Fibroblast of skin of left biceps (primary cell): Measurements from ENCODE around the gene NDP.
"Not testable (repeated sequence)": the region's sequence is repeated elsewhere in the genome, so short reads cannot be mapped to it uniquely, and the experiment has no call there.

ENCODE experiments used
- DNase-seq, 2 experiments: peaks; one replicate each; pipeline ENCODE4 v3.0.0-alpha.2; 2013; ENCODE audit warnings: low read depth in 2 of 2

NDP gene

GRCh38 chrX:43970528-43970927 lies 2.7 kb downstream of the NDP start:
- peak; percentile 5 to 19 for DNase-seq

GRCh38 chrX:43969504-43970501 lies 3.4 kb downstream of the NDP start:
- no peak for DNase-seq

- DNase-seq = no peak
Measured at GRCh38 chrX:43968359-43968781, 4.8 kb downstream of the NDP start.

GRCh38 chrX:43964936-43965335 lies 8.3 kb downstream of the NDP start:
- no peak for DNase-seq

GRCh38 chrX:43963726-43964125 lies 9.5 kb downstream of the NDP start:
- no peak for DNase-seq

GRCh38 chrX:43962636-43963035 lies 10.6 kb downstream of the NDP start:
- DNase-seq = no peak

GRCh38 chrX:43961699-43962098 lies 11.5 kb downstream of the NDP start:
- no peak for DNase-seq

GRCh38 chrX:43958529-43958928 lies 14.7 kb downstream of the NDP start:
- peak; percentile 42 to 46 for DNase-seq

- no peak for DNase-seq
Measured at GRCh38 chrX:43956034-43956433, 17.2 kb downstream of the NDP start.

GRCh38 chrX:43953218-43953617 lies 20.0 kb downstream of the NDP start:
- no peak for DNase-seq

GRCh38 chrX:43949669-43950068 lies 23.5 kb downstream of the NDP start:
- no peak for DNase-seq

- no peak for DNase-seq
Measured at GRCh38 chrX:43940816-43941474, 32.2 kb downstream of the NDP start.

GRCh38 chrX:43939187-43939926 lies 33.8 kb downstream of the NDP start:
- no peak for DNase-seq

GRCh38 chrX:43922032-43922431 lies 51.2 kb downstream of the NDP start:
- DNase-seq = not testable (repeated sequence)

GRCh38 chrX:43910772-43911171 lies 62.4 kb downstream of the NDP start:
- not testable (repeated sequence) for DNase-seq

GRCh38 chrX:43910012-43910411 lies 63.2 kb downstream of the NDP start:
- no peak for DNase-seq

GRCh38 chrX:43909141-43909540 lies 64.0 kb downstream of the NDP start:
- DNase-seq = no peak

GRCh38 chrX:43899878-43900815 lies 73.0 kb downstream of the NDP start:
- DNase-seq = no peak
